Tibial artery (tissue), 4 donors: ENCODE results near the gene MRPL42.
A peak's percentile ranks its signal among the peaks of the same experiment; 100 is the strongest.

Experiments used
- DNase-seq, 2 donors: peaks; one replicate each; pipeline ENCODE4 v3.0.0-alpha.2; 2019
- H3K27ac ChIP-seq, 2 donors: fragments of 200-600 bp; sonication (generic) in 1 of 2; 1 replicate in 1 of 2; 2 replicates in 1 of 2; pipeline ENCODE4 v1.5.1; 2018 to 2019; ENCODE audit warnings: mild to moderate bottlenecking in 1 of 2
- H3K27me3 ChIP-seq, 2 donors: fragments of 200-600 bp; sonication (generic) in 1 of 2; one replicate each; pipeline versions ENCODE4 v1.5.1 to v1.6.0; 2016 to 2019
- H3K36me3 ChIP-seq, 3 donors: fragments of 200-600 bp; sonication (generic) in 2 of 3; one replicate each; pipeline ENCODE4 v1.5.1; 2016 to 2019; ENCODE audit warnings: mild to moderate bottlenecking in 2 of 3
- H3K4me1 ChIP-seq, 4 donors: fragments of 200-600 bp; sonication (generic) in 2 of 4; 1 replicate in 3 of 4; 2 replicates in 1 of 4; pipeline ENCODE4 v1.5.1; 2016 to 2019
- H3K4me3 ChIP-seq, 2 donors: fragments of 200-600 bp; sonication (generic) in 1 of 2; 1 replicate in 1 of 2; 2 replicates in 1 of 2; pipeline ENCODE4 v1.5.1; 2018 to 2019; ENCODE audit warnings: mild to moderate bottlenecking in 2 of 2
- H3K9me3 ChIP-seq, 3 donors: fragments of 200-600 bp; sonication (generic) in 1 of 3; one replicate each; pipeline ENCODE4 v1.5.1; 2016 to 2019
- CTCF ChIP-seq, 2 experiments: fragments of 200-600 bp in 1 of 2; fragments of 450-650 bp in 1 of 2; IDR thresholded peaks; one replicate each; pipeline ENCODE4 v1.5.1; 2017 to 2019; ENCODE audit warnings: antibody characterized with exemption in 2 of 2, mild to moderate bottlenecking in 1 of 2, moderate library complexity in 1 of 2
- intact Hi-C: fragments of 100-400 bp; cut with DNase I; formaldehyde crosslinking; loops from one replicate; pipeline ENCODE4 v1.15.0; 2023; ENCODE audit warnings: low total_unique reads

MRPL42 gene

DNA sequence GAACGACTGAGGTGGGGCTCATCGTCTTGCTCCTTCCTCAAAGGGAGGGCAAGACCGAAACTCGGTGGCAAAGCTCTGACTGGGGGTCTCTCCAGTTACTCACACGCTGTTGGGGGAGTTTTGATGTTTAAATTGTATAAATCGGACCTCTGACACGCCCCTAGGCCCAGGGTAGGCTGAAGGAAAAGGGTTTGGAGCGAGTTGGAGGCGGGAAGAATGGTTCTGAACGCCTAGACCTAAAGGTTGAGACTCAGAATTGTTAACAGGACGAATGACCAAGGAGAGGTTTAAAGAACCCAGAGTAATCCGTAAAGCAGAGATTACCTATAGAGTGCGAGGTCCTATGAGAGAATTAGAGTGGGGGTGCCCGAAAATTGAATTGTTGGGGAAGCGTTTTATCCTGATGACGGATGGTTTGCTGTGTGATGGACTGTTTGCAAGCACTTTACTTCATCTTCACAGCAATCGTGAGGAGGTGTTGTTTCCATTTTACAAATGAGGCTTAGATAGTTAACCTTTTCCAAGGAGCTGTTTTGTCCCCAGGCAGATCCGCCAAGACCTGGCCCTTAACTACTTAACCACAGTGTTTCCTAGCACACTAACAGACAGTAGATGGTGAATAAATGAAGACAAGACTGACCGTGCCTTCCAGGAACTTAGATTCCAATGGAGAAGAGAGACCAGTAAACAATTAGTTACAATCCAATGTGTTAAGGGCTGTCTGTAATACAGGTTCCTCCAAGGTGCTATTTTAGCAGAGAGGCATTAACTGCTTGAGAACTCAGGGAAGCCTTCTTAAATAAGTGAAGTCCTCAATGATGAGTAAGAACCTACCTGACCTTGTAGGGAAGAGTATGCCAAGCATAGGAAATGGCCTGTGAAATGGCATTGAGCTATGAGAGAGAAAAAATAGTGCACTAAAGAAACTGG, 24.6 kb upstream of the MRPL42 start:
- no peak for DNase-seq
- Histone ChIP-seq H3K27me3 (no peaks in the 10 kb centered on the region), H3K27ac (peak overlapping the region; percentile 98), H3K9me3 (no peaks in the 10 kb centered on the region), H3K36me3 (no peaks in the 10 kb centered on the region), H3K4me3 (peak overlapping the region; percentile 95 to 100), H3K4me1 (peaks cover 0 to 37% (median 21%) of the 10 kb centered on the region in 4 donors)
- intact Hi-C loops = no loop called here
- TF ChIP-seq CTCF (IDR thresholded peaks at IDR 0.05) = no peak

DNA sequence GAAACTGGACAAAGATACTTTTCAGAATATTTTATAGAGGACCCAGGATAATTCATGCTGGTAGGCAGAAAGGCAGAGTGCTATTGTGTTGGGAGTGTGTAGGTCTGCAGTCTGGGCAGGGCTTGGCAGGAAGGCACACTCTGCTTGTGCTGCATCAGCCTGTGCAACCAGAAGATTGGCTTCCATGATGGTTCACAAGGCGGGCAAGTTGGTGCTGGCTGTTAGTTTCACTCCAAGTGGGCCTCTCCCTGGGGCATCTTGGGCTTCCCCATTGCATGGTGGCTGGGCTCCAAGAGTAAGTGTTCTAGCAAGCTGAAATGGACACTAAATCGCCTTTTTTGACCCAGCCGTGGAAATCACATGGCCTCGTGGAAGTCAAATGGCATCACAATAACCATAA, 23.7 kb upstream of the MRPL42 start:
- Histone ChIP-seq H3K4me3 (no peak overlapping the region), H3K36me3 (no peaks in the 10 kb centered on the region), H3K27me3 (no peaks in the 10 kb centered on the region), H3K4me1 (peaks cover 0 to 31% (median 19%) of the 10 kb centered on the region in 4 donors), H3K9me3 (no peaks in the 10 kb centered on the region), H3K27ac (no peak overlapping the region)
- intact Hi-C loops = no loop called here
- no peak for TF ChIP-seq CTCF (IDR thresholded peaks at IDR 0.05)
- no peak for DNase-seq

GRCh38 chr12:93447555-93448290, 19.6 kb upstream of the MRPL42 start:
- Histone ChIP-seq H3K36me3 (no peaks in the 10 kb centered on the region), H3K27ac (no peak overlapping the region), H3K27me3 (no peaks in the 10 kb centered on the region), H3K4me3 (no peak overlapping the region), H3K9me3 (no peaks in the 10 kb centered on the region), H3K4me1 (peaks cover 0 to 3% (median 1%) of the 10 kb centered on the region in 4 donors)
- intact Hi-C loops = no loop called here
- no peak for TF ChIP-seq CTCF (IDR thresholded peaks at IDR 0.05)
- no peak for DNase-seq

GRCh38 chr12:93448796-93449195, 18.5 kb upstream of the MRPL42 start:
- Histone ChIP-seq H3K27ac (no peak overlapping the region), H3K4me3 (no peak overlapping the region), H3K27me3 (no peaks in the 10 kb centered on the region), H3K36me3 (no peaks in the 10 kb centered on the region), H3K4me1 (no peaks in the 10 kb centered on the region), H3K9me3 (no peaks in the 10 kb centered on the region)
- no peak for TF ChIP-seq CTCF (IDR thresholded peaks at IDR 0.05)
- intact Hi-C loops = no loop called here
- DNase-seq = no peak

DNA sequence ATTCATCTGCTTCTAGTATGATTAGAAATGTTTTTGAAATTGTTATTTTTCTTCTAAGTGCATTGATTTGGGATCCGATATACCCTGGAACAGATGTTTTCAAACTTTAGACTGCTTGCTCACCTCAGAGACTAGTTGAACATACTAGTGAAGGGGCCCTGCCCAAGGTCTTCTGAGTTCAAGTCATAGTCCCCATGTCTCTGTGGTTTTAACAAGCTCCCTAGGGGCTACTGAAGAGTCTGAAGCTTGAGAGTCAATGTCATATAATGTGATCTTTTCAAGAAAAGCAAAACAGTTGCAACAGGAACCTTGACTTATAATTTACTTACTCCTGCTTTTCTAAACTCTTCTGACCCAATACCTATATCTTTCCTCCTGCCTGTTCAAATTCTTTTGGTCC, 18.0 kb upstream of the MRPL42 start:
- intact Hi-C loops = no loop called here
- H3K9me3 ChIP-seq = no peaks in the 10 kb centered on the region
- H3K27ac ChIP-seq = no peak overlapping the region
- H3K4me1 ChIP-seq = no peaks in the 10 kb centered on the region
- DNase-seq = no peak
- no peaks in the 10 kb centered on the region for H3K27me3 ChIP-seq
- no peaks in the 10 kb centered on the region for H3K36me3 ChIP-seq
- no peak for TF ChIP-seq CTCF (IDR thresholded peaks at IDR 0.05)
- H3K4me3 ChIP-seq = no peak overlapping the region
